ENCODE results near the gene PIGU.

PIGU gene

DNA sequence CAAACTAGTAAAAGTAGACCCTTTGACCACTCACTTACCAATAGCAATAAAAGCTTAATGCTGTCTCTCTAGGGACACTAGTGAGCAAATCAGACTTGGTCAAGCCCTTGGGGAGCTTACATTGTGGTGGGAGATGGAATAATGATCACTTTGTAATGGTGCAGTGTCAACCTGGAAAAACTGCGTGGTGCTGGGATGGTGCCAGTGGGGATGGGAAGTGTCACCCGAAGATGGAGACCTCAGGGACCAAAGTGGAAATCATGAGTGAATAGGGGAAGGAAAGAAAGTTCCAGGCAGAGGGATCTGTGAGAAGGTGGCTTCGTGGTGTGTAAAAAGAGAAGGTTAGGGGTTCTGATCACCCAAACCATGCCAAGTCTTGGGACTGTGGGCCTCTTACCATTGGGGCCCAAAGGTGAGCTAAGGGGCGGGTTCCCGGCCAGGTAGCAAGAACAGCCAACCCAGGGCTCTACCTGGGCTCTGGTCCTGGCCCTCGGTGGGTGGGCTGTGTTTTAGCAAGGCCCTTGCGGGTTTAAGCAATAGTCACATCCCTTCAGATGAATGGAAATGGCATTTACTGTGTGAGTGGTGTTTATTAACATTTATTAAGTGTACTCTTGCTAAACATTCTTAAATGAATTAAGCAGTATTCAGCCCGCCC is 145.2 kb downstream of the PIGU start:
- H3K36me3 ChIP-seq (ENCODE audit: control insufficient read depth, insufficient read depth, low read length) = peaks cover 96% of the 10 kb centered on the region
- H3K9me3 ChIP-seq (ENCODE audit: control insufficient read depth, low read length) = no peaks in the 10 kb centered on the region
- peaks cover 11% of the 10 kb centered on the region for H3K4me1 ChIP-seq (ENCODE audit: control insufficient read depth, insufficient read depth, low read length, poor library complexity, severe bottlenecking)
- WGBS, 2 experiments (ENCODE audit: insufficient coverage in 2 of 2) = 94 to 97% methylated on average over 5 of the region's 8 CpGs
- H3K4me3 ChIP-seq (ENCODE audit: extremely low read depth, insufficient read depth, low read length, poor library complexity, severe bottlenecking) = no peak overlapping the region
- H3K27ac ChIP-seq (ENCODE audit: low read depth, low read length, severe bottlenecking) = no peak overlapping the region

GRCh38 chr20:34530342-34530741 is 146.6 kb downstream of the PIGU start:
- 100% methylated on average over 2 of the region's 5 CpGs for WGBS, 2 experiments (ENCODE audit: insufficient coverage in 2 of 2)
- H3K9me3 ChIP-seq (ENCODE audit: control insufficient read depth, low read length) = no peaks in the 10 kb centered on the region
- no peak overlapping the region for H3K27ac ChIP-seq (ENCODE audit: low read depth, low read length, severe bottlenecking)
- no peak overlapping the region for H3K4me3 ChIP-seq (ENCODE audit: extremely low read depth, insufficient read depth, low read length, poor library complexity, severe bottlenecking)
- H3K4me1 ChIP-seq (ENCODE audit: control insufficient read depth, insufficient read depth, low read length, poor library complexity, severe bottlenecking) = peaks cover 23% of the 10 kb centered on the region
- H3K36me3 ChIP-seq (ENCODE audit: control insufficient read depth, insufficient read depth, low read length) = peaks cover 89% of the 10 kb centered on the region

DNA sequence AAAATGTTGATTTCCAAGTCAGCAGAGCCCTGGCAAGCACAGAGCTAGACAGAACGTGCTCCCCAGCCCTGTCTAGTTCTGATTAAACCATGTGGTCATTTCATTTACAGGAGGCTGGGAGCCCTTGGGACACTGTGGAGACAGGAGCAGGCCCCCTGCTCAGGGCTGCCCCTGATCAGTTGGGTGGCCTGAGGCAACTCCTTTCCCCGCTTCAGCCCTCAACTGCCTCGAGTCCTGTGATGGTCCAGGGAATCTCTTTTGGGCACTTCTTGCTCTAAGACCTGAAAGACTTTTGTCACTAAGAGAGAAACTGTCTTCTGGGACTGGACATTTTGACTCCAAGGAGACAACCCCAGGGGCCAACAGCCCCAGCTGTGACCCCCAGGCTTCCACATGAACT is 147.2 kb downstream of the PIGU start:
- H3K36me3 ChIP-seq (ENCODE audit: control insufficient read depth, insufficient read depth, low read length) = peaks cover 83% of the 10 kb centered on the region

DNA sequence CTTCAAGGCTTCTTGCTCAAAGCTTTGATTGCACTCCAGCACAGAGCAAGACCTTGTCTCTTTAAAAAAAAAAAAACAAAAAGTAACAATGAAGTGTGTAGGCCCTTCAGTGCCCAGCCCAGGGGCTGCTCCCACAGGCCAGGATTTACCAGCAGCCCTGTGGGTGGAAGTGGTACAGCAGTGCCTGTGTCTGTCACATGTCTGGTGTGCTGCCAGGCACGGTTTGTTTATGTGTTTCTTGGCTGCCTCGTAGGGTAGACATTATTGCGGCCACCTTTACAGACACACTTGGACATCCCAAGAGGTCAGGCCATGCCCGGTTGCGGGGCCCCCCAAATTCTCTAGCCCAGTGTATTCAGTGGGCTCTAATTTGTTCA is 148.0 kb downstream of the PIGU start:
- 100% methylated on average over 5 of the region's 5 CpGs for WGBS, 2 experiments (ENCODE audit: insufficient coverage in 2 of 2)
- Histone ChIP-seq H3K27ac (ENCODE audit: low read depth, low read length, severe bottlenecking) (no peak overlapping the region), H3K4me1 (ENCODE audit: control insufficient read depth, insufficient read depth, low read length, poor library complexity, severe bottlenecking) (peaks cover 37% of the 10 kb centered on the region), H3K36me3 (ENCODE audit: control insufficient read depth, insufficient read depth, low read length) (peaks cover 74% of the 10 kb centered on the region), H3K9me3 (ENCODE audit: control insufficient read depth, low read length) (no peaks in the 10 kb centered on the region), H3K4me3 (ENCODE audit: extremely low read depth, insufficient read depth, low read length, poor library complexity, severe bottlenecking) (no peak overlapping the region)

More for the DNA sequence above, 147.2 kb downstream of the PIGU start:
- no peak overlapping the region for H3K27ac ChIP-seq (ENCODE audit: low read depth, low read length, severe bottlenecking)
- no peak overlapping the region for H3K4me3 ChIP-seq (ENCODE audit: extremely low read depth, insufficient read depth, low read length, poor library complexity, severe bottlenecking)
- H3K4me1 ChIP-seq (ENCODE audit: control insufficient read depth, insufficient read depth, low read length, poor library complexity, severe bottlenecking) = peaks cover 29% of the 10 kb centered on the region
- no peaks in the 10 kb centered on the region for H3K9me3 ChIP-seq (ENCODE audit: control insufficient read depth, low read length)
- 96 to 100% methylated on average over 3 of the region's 3 CpGs for WGBS, 2 experiments (ENCODE audit: insufficient coverage in 2 of 2)

- no peak overlapping the region for H3K27ac ChIP-seq (ENCODE audit: low read depth, low read length, severe bottlenecking)
- H3K4me3 ChIP-seq (ENCODE audit: extremely low read depth, insufficient read depth, low read length, poor library complexity, severe bottlenecking) = no peak overlapping the region
- no peaks in the 10 kb centered on the region for H3K9me3 ChIP-seq (ENCODE audit: control insufficient read depth, low read length)
- peaks cover 46% of the 10 kb centered on the region for H3K4me1 ChIP-seq (ENCODE audit: control insufficient read depth, insufficient read depth, low read length, poor library complexity, severe bottlenecking)
- WGBS, 2 experiments (ENCODE audit: insufficient coverage in 2 of 2) = 88 to 95% methylated on average over 8 to 9 of the region's 10 CpGs
- H3K36me3 ChIP-seq (ENCODE audit: control insufficient read depth, insufficient read depth, low read length) = peaks cover 71% of the 10 kb centered on the region
These were observed 149.9 kb downstream of the PIGU start for GRCh38 chr20:34527016-34527415.

GRCh38 chr20:34526466-34526865 is 150.4 kb downstream of the PIGU start:
- H3K27ac ChIP-seq (ENCODE audit: low read depth, low read length, severe bottlenecking) = peak overlapping the region; percentile 80
- H3K4me1 ChIP-seq (ENCODE audit: control insufficient read depth, insufficient read depth, low read length, poor library complexity, severe bottlenecking) = peaks cover 46% of the 10 kb centered on the region
- H3K4me3 ChIP-seq (ENCODE audit: extremely low read depth, insufficient read depth, low read length, poor library complexity, severe bottlenecking) = no peak overlapping the region
- WGBS, 2 experiments (ENCODE audit: insufficient coverage in 2 of 2) = 100% methylated on average over 1 to 2 of the region's 5 CpGs
- H3K9me3 ChIP-seq (ENCODE audit: control insufficient read depth, low read length) = no peaks in the 10 kb centered on the region
- peaks cover 71% of the 10 kb centered on the region for H3K36me3 ChIP-seq (ENCODE audit: control insufficient read depth, insufficient read depth, low read length)

- 80 to 91% methylated on average over 9 to 14 of the region's 14 CpGs for WGBS, 2 experiments (ENCODE audit: insufficient coverage in 2 of 2)
- no peaks in the 10 kb centered on the region for H3K9me3 ChIP-seq (ENCODE audit: control insufficient read depth, low read length)
- H3K4me3 ChIP-seq (ENCODE audit: extremely low read depth, insufficient read depth, low read length, poor library complexity, severe bottlenecking) = no peak overlapping the region
- H3K27ac ChIP-seq (ENCODE audit: low read depth, low read length, severe bottlenecking) = peak overlapping the region; percentile 80
- peaks cover 46% of the 10 kb centered on the region for H3K4me1 ChIP-seq (ENCODE audit: control insufficient read depth, insufficient read depth, low read length, poor library complexity, severe bottlenecking)
- H3K36me3 ChIP-seq (ENCODE audit: control insufficient read depth, insufficient read depth, low read length) = peaks cover 71% of the 10 kb centered on the region
These were observed 151.0 kb downstream of the PIGU start for GRCh38 chr20:34525709-34526416.

GRCh38 chr20:34525342-34525708 is 151.6 kb downstream of the PIGU start:
- 95 to 97% methylated on average over 6 to 7 of the region's 7 CpGs for WGBS, 2 experiments (ENCODE audit: insufficient coverage in 2 of 2)
- no peaks in the 10 kb centered on the region for H3K9me3 ChIP-seq (ENCODE audit: control insufficient read depth, low read length)
- H3K4me3 ChIP-seq (ENCODE audit: extremely low read depth, insufficient read depth, low read length, poor library complexity, severe bottlenecking) = no peak overlapping the region
- H3K4me1 ChIP-seq (ENCODE audit: control insufficient read depth, insufficient read depth, low read length, poor library complexity, severe bottlenecking) = peaks cover 46% of the 10 kb centered on the region
- H3K36me3 ChIP-seq (ENCODE audit: control insufficient read depth, insufficient read depth, low read length) = peaks cover 68% of the 10 kb centered on the region
- peak overlapping the region; percentile 80 for H3K27ac ChIP-seq (ENCODE audit: low read depth, low read length, severe bottlenecking)

DNA sequence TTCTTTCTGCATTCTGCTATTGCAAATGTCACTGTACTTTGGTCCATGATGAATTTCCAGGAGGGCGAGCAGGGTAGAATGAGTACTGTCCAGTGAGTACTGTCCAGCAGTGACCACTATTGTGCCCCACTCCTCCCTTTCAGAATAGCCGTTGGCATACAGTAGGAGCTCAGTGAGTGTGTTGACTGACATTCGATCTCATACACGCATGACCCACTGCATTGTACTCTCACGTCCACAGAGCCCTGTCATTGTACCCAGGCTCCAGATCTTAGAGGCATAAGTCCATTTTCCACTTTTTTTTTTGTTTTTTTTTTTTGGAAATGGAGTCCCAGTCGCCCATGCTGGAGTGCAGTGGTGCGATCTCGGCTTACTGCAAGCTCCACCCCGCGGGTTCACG is 152.5 kb downstream of the PIGU start:
- 90 to 98% methylated on average over 10 to 11 of the region's 11 CpGs for WGBS, 2 experiments (ENCODE audit: insufficient coverage in 2 of 2)
- Histone ChIP-seq H3K4me1 (ENCODE audit: control insufficient read depth, insufficient read depth, low read length, poor library complexity, severe bottlenecking) (peaks cover 46% of the 10 kb centered on the region), H3K4me3 (ENCODE audit: extremely low read depth, insufficient read depth, low read length, poor library complexity, severe bottlenecking) (no peak overlapping the region), H3K36me3 (ENCODE audit: control insufficient read depth, insufficient read depth, low read length) (peaks cover 64% of the 10 kb centered on the region), H3K9me3 (ENCODE audit: control insufficient read depth, low read length) (no peaks in the 10 kb centered on the region), H3K27ac (ENCODE audit: low read depth, low read length, severe bottlenecking) (no peak overlapping the region)

GRCh38 chr20:34522969-34523871 is 153.7 kb downstream of the PIGU start:
- Histone ChIP-seq H3K4me3 (ENCODE audit: extremely low read depth, insufficient read depth, low read length, poor library complexity, severe bottlenecking) (no peak overlapping the region), H3K9me3 (ENCODE audit: control insufficient read depth, low read length) (no peaks in the 10 kb centered on the region), H3K27ac (ENCODE audit: low read depth, low read length, severe bottlenecking) (peak overlapping the region; percentile 43), H3K4me1 (ENCODE audit: control insufficient read depth, insufficient read depth, low read length, poor library complexity, severe bottlenecking) (peaks cover 44% of the 10 kb centered on the region), H3K36me3 (ENCODE audit: control insufficient read depth, insufficient read depth, low read length) (peaks cover 64% of the 10 kb centered on the region)
- 63 to 66% methylated on average over 12 to 14 of the region's 17 CpGs for WGBS, 2 experiments (ENCODE audit: insufficient coverage in 2 of 2)
